HUDEP-2 (cell line): ENCODE data around the gene NAV3.

Source experiments
- DNase-seq, 76 experiments: peaks; one replicate each; lab custom pipeline; 2025; ENCODE audit not compliant: unreplicated experiment in 76 of 76; lab: John Stamatoyannopoulos, UW

The NAV3 gene, protein sequence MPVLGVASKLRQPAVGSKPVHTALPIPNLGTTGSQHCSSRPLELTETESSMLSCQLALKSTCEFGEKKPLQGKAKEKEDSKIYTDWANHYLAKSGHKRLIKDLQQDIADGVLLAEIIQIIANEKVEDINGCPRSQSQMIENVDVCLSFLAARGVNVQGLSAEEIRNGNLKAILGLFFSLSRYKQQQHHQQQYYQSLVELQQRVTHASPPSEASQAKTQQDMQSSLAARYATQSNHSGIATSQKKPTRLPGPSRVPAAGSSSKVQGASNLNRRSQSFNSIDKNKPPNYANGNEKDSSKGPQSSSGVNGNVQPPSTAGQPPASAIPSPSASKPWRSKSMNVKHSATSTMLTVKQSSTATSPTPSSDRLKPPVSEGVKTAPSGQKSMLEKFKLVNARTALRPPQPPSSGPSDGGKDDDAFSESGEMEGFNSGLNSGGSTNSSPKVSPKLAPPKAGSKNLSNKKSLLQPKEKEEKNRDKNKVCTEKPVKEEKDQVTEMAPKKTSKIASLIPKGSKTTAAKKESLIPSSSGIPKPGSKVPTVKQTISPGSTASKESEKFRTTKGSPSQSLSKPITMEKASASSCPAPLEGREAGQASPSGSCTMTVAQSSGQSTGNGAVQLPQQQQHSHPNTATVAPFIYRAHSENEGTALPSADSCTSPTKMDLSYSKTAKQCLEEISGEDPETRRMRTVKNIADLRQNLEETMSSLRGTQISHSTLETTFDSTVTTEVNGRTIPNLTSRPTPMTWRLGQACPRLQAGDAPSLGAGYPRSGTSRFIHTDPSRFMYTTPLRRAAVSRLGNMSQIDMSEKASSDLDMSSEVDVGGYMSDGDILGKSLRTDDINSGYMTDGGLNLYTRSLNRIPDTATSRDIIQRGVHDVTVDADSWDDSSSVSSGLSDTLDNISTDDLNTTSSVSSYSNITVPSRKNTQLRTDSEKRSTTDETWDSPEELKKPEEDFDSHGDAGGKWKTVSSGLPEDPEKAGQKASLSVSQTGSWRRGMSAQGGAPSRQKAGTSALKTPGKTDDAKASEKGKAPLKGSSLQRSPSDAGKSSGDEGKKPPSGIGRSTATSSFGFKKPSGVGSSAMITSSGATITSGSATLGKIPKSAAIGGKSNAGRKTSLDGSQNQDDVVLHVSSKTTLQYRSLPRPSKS (N-terminal part only)

DNA sequence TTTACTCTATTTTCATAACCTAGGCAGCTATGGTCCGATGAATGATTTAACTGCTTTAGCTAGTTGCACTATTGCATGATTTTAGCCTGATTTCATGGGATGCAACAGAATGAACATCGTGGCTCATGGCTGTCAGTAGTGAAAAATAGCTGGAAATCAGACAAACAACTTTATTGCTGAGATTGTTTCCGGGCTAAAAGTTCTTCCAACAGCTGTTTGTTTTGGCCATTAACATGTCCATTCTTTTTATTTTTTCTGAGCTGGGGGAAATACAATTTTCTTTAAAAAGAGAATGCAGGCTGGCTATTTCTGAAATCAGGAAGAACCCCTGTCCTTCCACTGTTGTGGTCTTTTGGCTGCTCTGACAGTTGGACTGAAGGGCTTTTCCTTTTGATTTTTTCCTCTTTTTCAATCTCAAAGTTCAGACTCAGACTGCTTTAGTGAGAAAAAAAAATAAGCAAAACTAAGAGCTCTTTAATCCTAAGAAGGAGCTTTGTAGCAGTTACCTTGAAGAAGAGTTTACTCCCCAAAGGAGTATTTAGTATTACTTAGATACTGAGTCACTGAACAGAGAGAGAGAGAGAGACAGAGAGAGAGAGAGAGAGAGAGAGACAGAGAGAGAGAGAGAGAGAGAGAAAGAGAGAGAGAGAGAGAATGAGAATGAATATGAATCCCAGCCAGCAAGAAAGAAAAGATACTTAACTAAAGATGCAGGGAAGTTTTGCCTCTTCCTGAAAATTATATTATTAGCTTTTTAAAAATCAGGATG is at the start of gene NAV3:
Gene NAV3 (plus strand): TSS at position 312 of the 769 bp plus-strand sequence. CDS start 568 bp downstream, outside the sequence.
- DNase-seq, result no peak

DNA sequence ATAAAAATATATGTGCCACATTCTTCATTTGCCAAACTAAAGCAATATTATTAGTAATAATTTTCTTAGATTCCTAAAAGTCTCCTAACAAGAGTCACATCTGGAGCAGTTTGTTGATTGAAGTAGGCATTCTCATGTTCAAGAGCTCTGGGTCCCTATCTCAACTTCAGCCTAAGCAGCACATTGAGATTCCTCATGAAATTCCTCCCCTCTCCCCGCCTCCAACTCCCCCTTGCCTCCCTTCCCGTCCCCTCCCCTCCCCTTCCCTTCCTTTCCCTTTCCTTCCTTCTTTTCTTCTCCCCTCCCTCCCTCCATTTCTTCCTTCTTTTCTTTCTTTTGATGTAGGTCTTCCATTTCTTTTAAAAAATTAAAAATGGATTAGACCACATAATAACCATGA is 48.7 kb upstream of the NAV3 start:
- DNase-seq, result no peak

DNA sequence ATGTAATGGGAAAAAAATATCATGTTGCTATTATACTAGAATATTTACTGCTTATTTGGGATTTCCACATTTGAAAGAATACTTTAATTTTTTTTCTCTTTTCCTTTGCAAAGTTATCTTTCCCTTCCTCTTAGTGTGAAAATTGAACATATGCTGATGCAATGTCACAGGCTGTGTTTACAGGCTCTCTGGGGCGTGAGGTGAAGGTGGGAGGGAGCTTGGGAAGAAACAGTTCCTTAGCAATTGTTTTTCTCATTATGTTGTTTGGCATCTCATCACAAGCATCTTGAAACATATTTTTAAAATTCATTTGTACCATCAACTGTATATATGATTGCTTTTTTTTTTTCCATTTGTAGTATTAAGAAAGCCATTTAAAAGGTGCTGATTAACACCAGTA is 47.9 kb upstream of the NAV3 start:
- DNase-seq, result no peak

DNA sequence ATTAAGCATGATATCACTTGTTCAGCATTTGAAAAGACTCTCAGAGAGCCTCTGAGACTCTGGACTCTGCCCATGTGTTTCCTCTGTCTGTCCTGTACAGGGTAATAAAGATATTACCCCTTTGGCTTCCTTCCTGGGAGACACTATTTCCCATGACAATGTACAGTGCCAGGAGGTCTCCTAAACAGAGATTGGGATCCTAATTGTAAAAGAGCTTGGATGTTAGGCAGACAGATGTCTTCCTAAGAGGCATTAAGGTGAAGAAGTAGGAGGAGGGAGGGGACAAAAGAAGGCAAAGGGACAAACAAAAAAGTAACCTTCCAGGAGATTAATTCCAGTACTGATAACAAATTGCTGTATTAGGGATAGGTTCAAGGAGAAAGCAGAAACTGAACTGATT is 45.5 kb upstream of the NAV3 start:
- no peak for DNase-seq

DNA sequence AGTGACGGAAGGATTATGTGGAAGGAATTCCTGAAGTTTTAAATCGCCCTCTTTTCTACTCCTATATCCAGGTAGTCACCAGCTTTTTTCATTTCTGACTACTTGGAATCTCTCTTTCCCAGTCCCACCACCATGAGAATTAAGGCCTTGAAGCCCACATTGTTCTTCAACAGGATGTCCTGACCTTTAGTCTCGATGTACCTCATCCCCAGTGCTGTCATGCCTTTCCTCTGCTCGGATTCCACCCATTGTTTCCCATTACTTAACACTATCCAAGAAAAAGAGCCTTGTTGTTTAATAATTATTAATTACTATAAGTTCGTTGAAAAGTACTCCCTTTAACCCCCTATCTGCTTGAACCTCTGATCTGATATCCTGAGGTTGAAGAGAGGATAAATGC is 44.0 kb upstream of the NAV3 start:
- no peak for DNase-seq

DNA sequence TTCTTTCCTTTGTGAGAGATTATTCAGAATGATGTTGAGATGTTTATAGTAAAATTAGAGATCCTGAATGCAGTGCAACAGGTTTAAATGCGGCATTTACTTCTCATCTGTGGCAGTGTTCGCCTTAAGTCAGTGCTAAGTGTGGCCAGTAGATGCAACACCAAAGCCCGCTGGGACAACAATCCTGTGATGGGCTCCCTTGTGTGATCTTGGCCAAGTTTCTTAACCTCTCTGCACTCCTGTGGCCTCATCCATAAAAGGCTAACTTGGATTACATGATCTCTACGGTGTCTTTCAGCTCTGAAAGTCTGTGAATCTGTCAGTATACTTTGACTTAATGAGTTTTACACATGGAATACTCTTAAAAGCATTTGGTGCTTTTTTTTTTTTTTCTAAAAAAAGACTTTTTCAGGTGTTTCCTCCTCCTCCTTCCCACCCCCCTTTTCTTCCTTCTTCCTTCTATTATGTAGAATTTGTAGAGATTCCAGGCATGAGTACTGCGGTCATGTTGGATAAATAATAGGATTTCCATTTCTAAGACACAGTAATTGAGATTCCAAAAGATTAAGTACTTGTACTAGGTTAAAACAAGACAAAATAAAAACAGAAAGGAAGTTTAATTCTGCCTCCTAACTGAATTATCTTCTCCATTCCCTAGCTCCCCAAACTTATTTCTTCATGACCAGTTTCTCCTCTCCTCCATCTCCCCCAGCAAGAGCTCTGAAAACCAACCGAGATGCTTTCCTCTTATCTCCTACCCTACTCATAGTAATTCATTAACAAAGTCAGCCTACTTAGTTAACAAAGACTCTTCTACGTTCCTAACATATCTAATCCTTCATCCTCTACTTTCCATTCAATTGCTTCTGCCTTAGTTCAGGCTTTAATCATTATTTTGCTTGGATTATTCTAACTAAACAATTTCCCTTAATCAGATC is 42.2 kb upstream of the NAV3 start:
- DNase-seq, result no peak

DNA sequence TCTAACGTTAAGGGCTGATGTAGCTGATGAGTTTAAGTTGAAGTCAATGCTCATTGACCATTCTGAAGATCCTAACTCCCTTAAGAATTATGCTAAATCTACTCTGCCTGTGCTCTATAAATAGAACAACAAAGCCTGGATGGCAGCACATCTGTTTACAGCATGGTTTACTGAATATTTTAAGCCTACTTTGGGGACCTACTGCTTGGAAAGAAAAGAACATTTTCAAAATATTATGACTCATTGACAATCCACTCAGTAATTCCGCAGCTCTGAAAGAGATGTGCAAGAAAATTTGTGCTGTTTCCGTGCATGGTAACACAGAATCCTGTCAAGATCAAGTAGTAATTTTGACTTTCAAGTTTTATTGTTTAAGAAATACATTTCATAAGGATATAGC is 35.0 kb upstream of the NAV3 start:
- no peak for DNase-seq

DNA sequence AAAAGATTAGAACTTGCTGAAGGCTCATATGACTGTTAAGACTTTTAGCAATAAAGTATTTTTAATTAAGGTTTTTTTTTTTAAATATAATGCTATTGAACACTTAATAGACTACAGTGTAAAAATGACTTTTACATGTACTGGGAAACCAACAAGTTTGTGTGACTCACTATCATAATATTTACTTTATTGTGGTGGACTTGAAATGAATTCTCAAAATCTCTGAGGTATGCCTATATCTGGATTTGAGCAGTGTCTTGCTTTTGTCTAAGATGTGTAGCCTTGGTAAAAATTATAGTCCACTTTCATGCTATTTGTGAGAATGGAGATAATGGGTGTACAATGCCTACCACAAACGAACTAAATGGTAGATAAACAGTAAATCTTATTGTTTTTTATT is 33.9 kb upstream of the NAV3 start:
- no peak for DNase-seq

DNA sequence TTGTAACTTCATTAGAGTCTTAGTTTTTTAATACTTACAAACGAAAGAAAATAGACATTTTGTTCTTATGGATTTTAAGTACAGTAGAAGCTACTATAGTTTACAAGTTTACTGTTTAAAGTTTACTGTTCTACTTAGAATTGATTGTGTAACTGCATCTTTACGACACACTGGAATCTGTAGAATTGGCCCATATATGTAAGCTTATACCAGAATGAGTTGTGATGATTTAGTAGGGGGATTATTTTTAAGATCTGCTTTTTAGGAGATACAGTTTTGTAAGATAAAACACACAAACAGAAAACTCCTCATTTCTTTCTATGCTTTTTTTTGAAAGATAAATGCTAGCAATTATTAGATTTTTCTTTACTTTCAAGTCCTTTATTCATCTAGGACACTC is 30.2 kb upstream of the NAV3 start:
- no peak for DNase-seq

DNA sequence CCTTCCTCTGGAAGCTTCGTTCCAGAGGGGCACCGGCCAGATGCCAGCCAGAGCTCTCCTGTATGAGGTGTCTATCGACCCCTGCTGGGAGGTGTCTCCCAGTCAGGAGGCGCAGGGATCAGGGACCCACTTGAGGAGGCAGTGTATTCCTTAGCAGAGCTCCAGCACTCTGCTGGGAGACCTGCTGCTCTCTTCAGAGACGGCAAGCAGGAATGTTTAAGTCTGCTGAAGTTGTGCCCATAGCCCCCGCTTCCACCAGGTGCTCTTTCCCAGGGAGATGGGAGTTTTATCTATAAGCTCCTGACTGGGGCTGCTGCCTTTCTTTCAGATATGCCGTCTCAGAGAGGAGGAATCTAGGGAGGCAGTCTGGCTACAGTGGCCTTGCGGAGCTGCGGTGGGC is 22.2 kb upstream of the NAV3 start:
- DNase-seq, result no peak

DNA sequence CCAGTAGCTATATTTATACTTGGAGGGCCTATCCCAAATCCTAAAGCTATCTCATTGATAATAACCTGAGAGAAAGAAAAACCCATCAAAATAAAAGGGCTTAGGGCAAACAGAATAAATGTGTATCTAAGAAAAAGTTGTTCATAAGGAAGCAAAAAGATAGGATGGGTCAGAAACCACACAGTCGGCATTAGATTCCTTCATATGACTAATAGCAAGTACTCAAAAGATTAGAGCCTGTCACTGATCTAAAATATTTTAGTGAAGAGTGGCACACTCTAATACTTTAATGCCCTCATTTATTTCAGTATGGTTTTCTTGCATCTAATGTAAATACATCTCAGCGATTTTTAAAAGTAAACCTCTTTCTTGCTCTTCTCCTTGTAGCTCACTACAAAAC is 17.1 kb upstream of the NAV3 start:
- no peak for DNase-seq

DNA sequence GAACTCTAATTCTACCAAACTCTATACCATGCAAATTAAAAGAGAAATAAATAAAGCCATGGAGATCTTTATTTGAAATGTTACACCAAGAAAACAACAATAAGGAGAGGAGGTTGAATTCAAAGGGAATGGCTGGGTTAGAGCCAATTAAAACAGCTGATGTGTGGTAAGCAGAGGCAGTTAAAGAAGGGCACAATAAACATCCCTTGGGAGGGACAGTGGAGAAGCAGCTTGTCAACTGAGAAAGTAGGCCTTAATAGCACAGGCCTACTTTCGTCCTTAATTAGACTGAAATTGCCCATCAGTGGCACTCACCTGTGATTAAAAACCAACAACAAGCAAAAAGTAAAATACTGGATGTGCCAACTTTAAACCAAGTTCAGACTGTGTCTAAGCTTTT is 16.3 kb upstream of the NAV3 start:
- no peak for DNase-seq

DNA sequence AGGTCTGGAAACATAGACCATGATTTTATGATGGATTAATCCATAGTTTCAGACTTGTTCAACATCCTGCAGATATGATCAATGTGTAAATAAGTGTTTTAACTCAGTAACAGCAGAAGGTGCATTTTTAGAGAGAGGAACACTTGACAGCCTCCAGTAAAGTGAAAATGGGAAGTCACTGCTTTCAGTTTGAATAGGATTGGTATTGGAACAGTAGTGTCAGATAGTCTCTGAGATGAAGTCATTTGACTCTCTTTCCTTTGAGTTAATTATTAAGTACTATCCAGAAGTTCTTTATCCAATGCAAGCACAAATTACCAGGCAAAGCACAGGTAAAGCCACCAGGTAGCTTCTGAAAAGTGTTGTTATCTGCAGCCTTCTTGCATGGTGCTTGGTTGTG is 14.5 kb upstream of the NAV3 start:
- no peak for DNase-seq

DNA sequence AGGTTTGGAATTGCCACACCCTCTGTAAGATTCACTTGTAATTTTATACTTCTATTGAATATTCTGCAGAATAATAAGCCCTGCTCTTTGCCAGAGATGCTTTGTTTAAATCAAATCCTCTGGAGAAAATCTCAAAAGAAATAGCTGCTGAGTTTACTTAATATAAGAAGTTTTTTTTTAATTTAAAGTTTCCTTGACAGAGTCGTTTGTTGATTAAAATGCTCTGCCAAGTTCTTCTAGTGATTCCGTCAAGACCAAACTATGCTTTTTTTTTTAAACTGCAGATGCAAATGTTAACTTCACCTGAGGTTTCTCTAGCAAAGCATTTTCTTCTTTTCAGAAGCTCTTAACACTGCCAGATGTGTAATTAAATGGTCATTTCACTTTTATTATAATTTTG is 13.4 kb upstream of the NAV3 start:
- no peak for DNase-seq

DNA sequence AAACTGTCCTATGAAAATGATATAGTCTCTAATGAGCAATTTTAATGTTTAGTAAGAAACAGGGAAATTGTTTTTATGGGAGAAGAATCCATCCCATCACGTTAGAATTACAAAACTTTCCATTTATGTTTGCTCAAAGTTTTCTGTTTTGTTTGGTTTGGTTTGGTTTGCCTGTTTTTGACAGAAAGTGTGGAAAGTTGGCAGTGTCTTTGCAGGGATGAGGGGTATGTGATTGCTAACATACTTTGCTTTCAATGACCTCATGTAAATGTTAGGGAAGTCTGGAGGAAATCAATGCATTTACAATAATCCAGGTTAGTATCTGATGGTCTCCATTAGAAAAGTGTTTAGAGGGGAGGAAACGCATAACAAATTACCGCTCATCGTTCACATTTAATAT is 12.3 kb upstream of the NAV3 start:
- DNase-seq, result no peak

DNA sequence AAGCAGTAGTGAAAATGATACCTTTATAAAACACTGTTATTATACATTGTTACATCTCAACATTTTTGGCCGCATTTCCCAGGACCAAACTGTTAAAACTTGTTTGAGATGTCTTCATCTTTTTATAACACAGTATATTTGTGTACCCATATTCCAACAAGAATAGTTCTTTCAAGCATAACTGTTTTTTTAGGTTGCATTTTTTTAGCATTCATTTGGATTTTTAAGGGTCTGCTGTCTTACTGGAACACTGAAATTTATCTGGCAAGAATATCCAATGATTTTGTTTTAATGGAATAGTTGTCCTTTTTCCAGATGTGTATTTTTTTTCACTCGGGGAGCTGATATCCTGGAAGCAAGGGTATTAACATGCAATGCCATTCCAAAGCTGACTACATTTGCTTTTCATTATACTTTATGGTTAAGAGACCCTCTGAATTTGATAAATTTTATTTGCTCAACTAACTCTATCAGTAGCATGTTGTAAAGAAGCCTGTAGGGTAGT is 8.9 kb upstream of the NAV3 start:
- DNase-seq, result no peak

DNA sequence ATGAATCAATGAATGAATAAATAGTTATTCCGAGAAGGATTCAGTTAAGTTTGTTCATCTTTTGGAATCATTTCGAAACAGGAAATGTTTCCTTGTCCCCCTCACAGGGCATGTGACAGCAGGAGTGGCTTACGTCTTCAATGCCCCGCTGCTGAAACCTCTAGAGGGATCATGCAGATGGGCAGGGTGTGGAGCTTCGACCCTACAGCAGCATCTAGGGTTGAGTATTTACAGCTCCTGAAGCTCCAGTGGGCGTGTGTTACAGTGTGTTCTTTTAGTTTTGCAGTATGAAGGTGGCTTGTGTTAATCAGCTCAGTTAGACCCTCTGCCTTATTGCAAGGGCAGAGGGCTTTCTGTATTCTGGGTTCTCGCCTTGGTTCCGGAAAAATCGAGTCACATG is 2.6 kb downstream of the NAV3 start:
- no peak for DNase-seq

DNA sequence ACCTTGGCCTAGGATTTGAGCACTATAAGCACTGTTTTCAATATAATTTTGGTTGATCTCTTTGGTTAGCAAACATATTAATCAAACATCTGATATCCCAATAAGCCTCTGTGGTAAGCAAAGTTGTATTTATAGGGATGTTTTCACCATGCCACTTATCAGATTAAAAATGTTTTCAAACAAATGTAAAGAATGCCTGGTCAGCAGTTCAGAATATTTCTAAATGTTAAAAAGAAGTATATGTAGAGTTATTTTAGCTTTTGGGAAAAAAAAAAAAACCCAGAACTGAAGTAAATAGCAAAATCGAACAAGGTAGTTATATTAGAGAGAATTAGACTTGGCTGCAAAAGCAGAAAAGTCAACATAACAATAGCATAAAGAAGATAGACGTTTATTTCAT is 3.9 kb downstream of the NAV3 start:
- DNase-seq, result no peak

DNA sequence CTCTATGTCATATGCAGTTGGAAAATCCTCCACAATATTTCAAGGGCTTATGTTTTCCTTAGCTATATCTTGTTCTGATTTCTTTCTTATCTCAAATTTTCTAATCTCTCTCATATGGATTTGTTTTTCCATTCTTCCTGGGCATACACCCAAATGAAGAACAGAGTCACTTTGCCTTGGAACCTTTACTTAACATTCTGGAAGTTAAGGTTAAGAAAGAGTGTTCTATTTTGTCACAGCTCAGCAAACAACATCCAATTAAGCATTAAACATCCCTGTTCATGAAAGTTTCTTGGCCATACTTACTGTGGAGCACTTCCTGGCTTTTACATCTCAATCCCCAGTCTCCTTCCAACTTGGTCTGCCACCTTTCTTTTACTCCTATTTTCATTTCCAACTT is 5.3 kb downstream of the NAV3 start:
- DNase-seq, result no peak
